ENCODE data around the gene TNFRSF25. TPM values are rescaled to one million over a fixed set of nuclear protein-coding genes. Genes with fewer than 3 reads are reported as not detected.

Gene TNFRSF25
- total and polyA plus RNA-seq, 2 donors, result 29.1 to 51.6 TPM

DNA sequence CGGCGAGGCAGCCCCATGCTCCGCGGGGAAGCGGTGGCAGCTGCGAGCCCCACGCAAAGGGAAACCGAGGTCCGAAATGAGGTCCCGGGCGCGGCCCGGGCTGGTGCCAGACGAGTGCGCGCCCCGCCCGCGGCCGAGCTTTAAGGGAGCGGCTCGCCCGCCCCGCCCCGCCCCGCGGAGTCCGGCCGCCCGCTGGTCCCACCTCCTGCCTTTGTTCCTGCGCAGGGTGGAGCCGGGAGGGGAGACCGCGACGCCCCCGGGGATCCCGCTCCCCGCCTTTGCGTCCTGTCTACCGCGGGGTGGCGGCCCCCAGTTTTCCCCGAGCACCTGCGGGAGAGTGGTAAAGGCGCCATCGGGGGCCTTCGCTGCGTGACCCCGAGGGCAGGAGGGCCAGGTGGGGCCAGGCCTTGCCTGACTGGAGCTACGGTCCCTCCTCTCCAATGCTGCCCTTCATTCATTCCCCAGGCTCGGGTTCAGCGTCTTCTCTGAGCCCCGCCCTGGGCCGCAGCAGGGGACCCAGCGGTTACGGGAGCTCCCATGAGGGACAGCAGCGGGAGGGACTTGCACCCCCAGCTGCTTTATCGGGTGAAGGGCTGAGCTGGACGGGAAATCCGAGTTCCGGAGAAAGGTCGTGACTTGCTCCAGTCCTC is 46.0 kb downstream of the TNFRSF25 start, which contains the start of gene HES2:
Gene HES2, minus strand, starts transcription at position 116 of the 650 bp plus-strand sequence. Its CDS starts 99 bp downstream, at position 17.
- H3K36me3 ChIP-seq (ENCODE audit: control insufficient read depth in 2 of 2, insufficient read depth in 2 of 2, low read length in 1 of 2), result no peaks in the 10 kb centered on the region
- peaks cover 84 to 95% of the 10 kb centered on the region in 2 donors for H3K27me3 ChIP-seq (ENCODE audit: control insufficient read depth in 2 of 2, insufficient read depth in 1 of 2, low read length in 1 of 2)
- peaks cover 3 to 11% of the 10 kb centered on the region in 2 donors for H3K4me1 ChIP-seq (ENCODE audit: control insufficient read depth in 2 of 2, insufficient read depth in 2 of 2, low read length in 2 of 2)
- no peak for DNase-seq (ENCODE audit: low read depth in 6 of 9, low spot score in 9 of 9)
- peak within 1 kb of the TSS in 1 of 2 donors; percentile 18 for H3K4me3 ChIP-seq (ENCODE audit: low read length in 2 of 2)
- 2% methylated on average over 62 of the region's 62 CpGs for WGBS
- H3K27ac ChIP-seq (ENCODE audit: low read depth in 1 of 2, low read length in 1 of 2), result no peak within 1 kb of the TSS
- no peaks in the 10 kb centered on the region for H3K9me3 ChIP-seq (ENCODE audit: control insufficient read depth in 2 of 2, insufficient read depth in 1 of 2, low read length in 1 of 2)

- H3K4me1 ChIP-seq (ENCODE audit: control insufficient read depth in 2 of 2, insufficient read depth in 2 of 2, low read length in 2 of 2), result peaks cover 0 to 14% of the 10 kb centered on the region in 2 donors
- no peak for DNase-seq (ENCODE audit: low read depth in 6 of 9, low spot score in 9 of 9)
- no peaks in the 10 kb centered on the region for H3K36me3 ChIP-seq (ENCODE audit: control insufficient read depth in 2 of 2, insufficient read depth in 2 of 2, low read length in 1 of 2)
- peak overlapping the region in 1 of 2 donors; percentile 3 for H3K4me3 ChIP-seq (ENCODE audit: low read length in 2 of 2)
- peaks cover 78 to 99% of the 10 kb centered on the region in 2 donors for H3K27me3 ChIP-seq (ENCODE audit: control insufficient read depth in 2 of 2, insufficient read depth in 1 of 2, low read length in 1 of 2)
- no peak overlapping the region for H3K27ac ChIP-seq (ENCODE audit: low read depth in 1 of 2, low read length in 1 of 2)
- 7% methylated on average over 48 of the region's 48 CpGs for WGBS
- no peaks in the 10 kb centered on the region for H3K9me3 ChIP-seq (ENCODE audit: control insufficient read depth in 2 of 2, insufficient read depth in 1 of 2, low read length in 1 of 2)
Measured at GRCh38 chr1:6419397-6419803, 46.6 kb downstream of the TNFRSF25 start.

DNA sequence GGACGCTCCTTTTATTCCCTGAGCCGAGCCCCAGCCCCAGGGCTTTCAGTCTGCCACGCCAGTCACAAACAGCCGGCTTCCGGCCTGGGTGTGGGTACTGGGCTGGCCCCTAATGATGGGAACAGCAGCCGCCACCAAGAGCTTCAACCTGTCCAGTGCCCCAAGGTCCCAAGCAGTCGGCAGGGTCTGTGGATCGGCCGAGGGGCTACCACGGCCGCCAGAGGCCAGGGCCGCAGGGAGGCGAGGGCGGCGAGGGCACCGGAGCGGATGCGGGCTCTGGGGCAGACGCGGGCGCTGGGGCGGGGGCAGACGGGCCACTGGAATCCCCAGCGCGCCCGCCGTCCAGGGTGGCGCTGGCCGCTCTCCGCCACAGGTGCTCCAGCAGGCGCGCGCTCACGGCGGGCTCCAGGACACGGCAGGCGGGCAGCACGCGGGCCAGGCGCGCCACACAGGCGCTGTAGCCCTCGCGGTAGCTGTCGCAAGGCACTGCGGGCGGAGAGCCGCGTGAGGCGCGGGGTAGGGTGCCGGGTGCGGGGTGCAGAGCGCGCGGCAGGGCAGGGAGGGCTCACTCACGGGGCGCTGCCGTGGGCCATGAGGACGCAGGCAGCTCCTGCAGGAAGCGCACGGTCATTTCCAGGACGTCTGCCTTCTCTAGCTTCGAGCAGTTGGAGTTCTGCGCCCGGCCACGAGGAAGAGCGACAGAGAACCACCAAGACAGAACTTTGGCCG is 47.1 kb downstream of the TNFRSF25 start:
- no peak for DNase-seq (ENCODE audit: low read depth in 6 of 9, low spot score in 9 of 9)
- Histone ChIP-seq H3K27ac (ENCODE audit: low read depth in 1 of 2, low read length in 1 of 2) (no peak overlapping the region), H3K4me1 (ENCODE audit: control insufficient read depth in 2 of 2, insufficient read depth in 2 of 2, low read length in 2 of 2) (peaks cover 0 to 11% of the 10 kb centered on the region in 2 donors), H3K36me3 (ENCODE audit: control insufficient read depth in 2 of 2, insufficient read depth in 2 of 2, low read length in 1 of 2) (no peaks in the 10 kb centered on the region), H3K4me3 (ENCODE audit: low read length in 2 of 2) (no peak overlapping the region), H3K27me3 (ENCODE audit: control insufficient read depth in 2 of 2, insufficient read depth in 1 of 2, low read length in 1 of 2) (peaks cover 73 to 97% of the 10 kb centered on the region in 2 donors), H3K9me3 (ENCODE audit: control insufficient read depth in 2 of 2, insufficient read depth in 1 of 2, low read length in 1 of 2) (no peaks in the 10 kb centered on the region)
- 13% methylated on average over 69 of the region's 69 CpGs for WGBS

- Histone ChIP-seq H3K4me1 (ENCODE audit: control insufficient read depth in 2 of 2, insufficient read depth in 2 of 2, low read length in 2 of 2) (peaks cover 0 to 9% of the 10 kb centered on the region in 2 donors), H3K27me3 (ENCODE audit: control insufficient read depth in 2 of 2, insufficient read depth in 1 of 2, low read length in 1 of 2) (peaks cover 65 to 94% of the 10 kb centered on the region in 2 donors), H3K27ac (ENCODE audit: low read depth in 1 of 2, low read length in 1 of 2) (no peak overlapping the region), H3K9me3 (ENCODE audit: control insufficient read depth in 2 of 2, insufficient read depth in 1 of 2, low read length in 1 of 2) (no peaks in the 10 kb centered on the region), H3K4me3 (ENCODE audit: low read length in 2 of 2) (no peak overlapping the region), H3K36me3 (ENCODE audit: control insufficient read depth in 2 of 2, insufficient read depth in 2 of 2, low read length in 1 of 2) (no peaks in the 10 kb centered on the region)
- no peak for DNase-seq (ENCODE audit: low read depth in 6 of 9, low spot score in 9 of 9)
- 70% methylated on average over 8 of the region's 8 CpGs for WGBS
Measured at GRCh38 chr1:6417961-6418667, 47.9 kb downstream of the TNFRSF25 start.

- Histone ChIP-seq H3K4me1 (ENCODE audit: control insufficient read depth in 2 of 2, insufficient read depth in 2 of 2, low read length in 2 of 2) (peaks cover 0 to 9% of the 10 kb centered on the region in 2 donors), H3K27ac (ENCODE audit: low read depth in 1 of 2, low read length in 1 of 2) (no peak overlapping the region), H3K27me3 (ENCODE audit: control insufficient read depth in 2 of 2, insufficient read depth in 1 of 2, low read length in 1 of 2) (peaks cover 61 to 89% of the 10 kb centered on the region in 2 donors), H3K36me3 (ENCODE audit: control insufficient read depth in 2 of 2, insufficient read depth in 2 of 2, low read length in 1 of 2) (no peaks in the 10 kb centered on the region), H3K9me3 (ENCODE audit: control insufficient read depth in 2 of 2, insufficient read depth in 1 of 2, low read length in 1 of 2) (no peaks in the 10 kb centered on the region), H3K4me3 (ENCODE audit: low read length in 2 of 2) (no peak overlapping the region)
- WGBS, result 97% methylated on average over 5 of the region's 5 CpGs
- no peak for DNase-seq (ENCODE audit: low read depth in 6 of 9, low spot score in 9 of 9)
Measured at GRCh38 chr1:6416906-6417305, 49.1 kb downstream of the TNFRSF25 start.

DNA sequence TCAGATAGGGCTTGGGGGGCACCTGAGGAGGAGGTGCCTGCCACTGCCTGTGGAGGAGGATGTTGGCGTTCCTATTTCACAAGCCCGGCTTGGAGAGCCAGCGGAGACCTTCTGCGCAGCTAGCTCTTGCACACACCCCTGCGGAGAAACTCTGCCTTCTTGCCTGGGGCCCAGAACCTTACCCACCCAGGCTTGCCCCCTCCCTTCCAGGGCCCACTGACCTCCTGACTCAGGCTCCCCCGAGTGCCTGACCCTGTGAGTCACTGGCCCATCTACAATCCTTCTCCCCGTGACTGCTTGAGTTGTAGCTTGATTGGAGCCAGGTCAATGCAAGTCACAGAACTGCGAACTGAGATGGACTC is 49.7 kb downstream of the TNFRSF25 start:
- Histone ChIP-seq H3K27ac (ENCODE audit: low read depth in 1 of 2, low read length in 1 of 2) (no peak overlapping the region), H3K36me3 (ENCODE audit: control insufficient read depth in 2 of 2, insufficient read depth in 2 of 2, low read length in 1 of 2) (no peaks in the 10 kb centered on the region), H3K4me1 (ENCODE audit: control insufficient read depth in 2 of 2, insufficient read depth in 2 of 2, low read length in 2 of 2) (peaks cover 0 to 9% of the 10 kb centered on the region in 2 donors), H3K27me3 (ENCODE audit: control insufficient read depth in 2 of 2, insufficient read depth in 1 of 2, low read length in 1 of 2) (peaks cover 55 to 84% of the 10 kb centered on the region in 2 donors), H3K9me3 (ENCODE audit: control insufficient read depth in 2 of 2, insufficient read depth in 1 of 2, low read length in 1 of 2) (no peaks in the 10 kb centered on the region), H3K4me3 (ENCODE audit: low read length in 2 of 2) (no peak overlapping the region)
- WGBS, result 90% methylated on average over 8 of the region's 8 CpGs
- DNase-seq (ENCODE audit: low read depth in 6 of 9, low spot score in 9 of 9), result no peak

DNA sequence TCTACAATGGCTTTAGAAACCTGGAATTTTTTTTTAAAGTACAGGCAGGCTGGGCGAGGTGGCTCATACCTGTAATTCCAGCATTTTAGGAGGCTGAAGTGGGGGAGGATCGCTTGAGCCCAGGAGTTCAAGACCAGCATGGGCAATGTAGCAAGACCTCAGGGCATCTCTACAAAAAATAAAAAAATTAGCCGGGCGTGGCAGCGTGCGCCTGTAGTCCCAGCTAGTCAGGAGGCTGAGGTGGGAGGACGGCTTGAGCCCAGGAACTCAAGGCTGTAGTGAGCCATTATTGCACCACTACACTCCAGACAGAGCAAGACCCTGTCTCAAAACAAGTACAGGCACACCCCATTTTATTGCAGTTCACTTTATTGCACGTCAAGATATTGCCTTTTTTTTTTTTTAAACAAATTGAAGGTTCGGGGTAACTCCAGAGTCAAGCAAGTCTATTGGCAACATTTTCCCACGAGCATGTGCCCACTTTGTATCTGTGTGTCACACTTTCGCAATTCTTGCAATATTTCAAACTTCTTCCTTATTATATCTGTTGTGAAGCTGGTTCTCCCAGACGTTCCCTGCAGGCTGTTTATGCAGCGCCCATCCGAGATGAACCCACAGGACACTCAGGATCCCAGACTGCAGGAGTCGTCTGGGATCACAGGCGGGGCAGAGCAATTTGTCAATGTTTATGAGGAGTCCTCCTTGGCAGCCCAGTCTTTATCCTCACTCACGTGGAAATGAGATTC is 50.9 kb downstream of the TNFRSF25 start:
- no peaks in the 10 kb centered on the region for H3K9me3 ChIP-seq (ENCODE audit: control insufficient read depth in 2 of 2, insufficient read depth in 1 of 2, low read length in 1 of 2)
- no peak overlapping the region for H3K27ac ChIP-seq (ENCODE audit: low read depth in 1 of 2, low read length in 1 of 2)
- no peaks in the 10 kb centered on the region for H3K36me3 ChIP-seq (ENCODE audit: control insufficient read depth in 2 of 2, insufficient read depth in 2 of 2, low read length in 1 of 2)
- H3K27me3 ChIP-seq (ENCODE audit: control insufficient read depth in 2 of 2, insufficient read depth in 1 of 2, low read length in 1 of 2), result peaks cover 43 to 78% of the 10 kb centered on the region in 2 donors
- WGBS, result 72% methylated on average over 17 of the region's 17 CpGs
- peaks cover 0 to 6% of the 10 kb centered on the region in 2 donors for H3K4me1 ChIP-seq (ENCODE audit: control insufficient read depth in 2 of 2, insufficient read depth in 2 of 2, low read length in 2 of 2)
- H3K4me3 ChIP-seq (ENCODE audit: low read length in 2 of 2), result no peak overlapping the region
- DNase-seq (ENCODE audit: low read depth in 6 of 9, low spot score in 9 of 9), result no peak

GRCh38 chr1:6414443-6414844 is 51.5 kb downstream of the TNFRSF25 start:
- H3K4me1 ChIP-seq (ENCODE audit: control insufficient read depth in 2 of 2, insufficient read depth in 2 of 2, low read length in 2 of 2), result peaks cover 0 to 4% of the 10 kb centered on the region in 2 donors
- DNase-seq (ENCODE audit: low read depth in 6 of 9, low spot score in 9 of 9), result peak in 3 of 9 donors; percentile 20 to 49 (median 35)
- no peaks in the 10 kb centered on the region for H3K9me3 ChIP-seq (ENCODE audit: control insufficient read depth in 2 of 2, insufficient read depth in 1 of 2, low read length in 1 of 2)
- no peak overlapping the region for H3K4me3 ChIP-seq (ENCODE audit: low read length in 2 of 2)
- no peak overlapping the region for H3K27ac ChIP-seq (ENCODE audit: low read depth in 1 of 2, low read length in 1 of 2)
- H3K36me3 ChIP-seq (ENCODE audit: control insufficient read depth in 2 of 2, insufficient read depth in 2 of 2, low read length in 1 of 2), result no peaks in the 10 kb centered on the region
- WGBS, result 10% methylated on average over 15 of the region's 15 CpGs
- H3K27me3 ChIP-seq (ENCODE audit: control insufficient read depth in 2 of 2, insufficient read depth in 1 of 2, low read length in 1 of 2), result peaks cover 39 to 72% of the 10 kb centered on the region in 2 donors
